D721Med (cell line): ENCODE results near the gene LRRC25.
"Not testable (repeated sequence)": the region's sequence is repeated elsewhere in the genome, so short reads cannot be mapped to it uniquely, and the experiment has no call there.

ENCODE experiments used
- DNase-seq: peaks from one replicate; pipeline ENCODE4 v3.0.0; 2011; ENCODE audit warnings: low spot score; ENCODE audit not compliant: insufficient read length
- FAIRE-seq: peaks from 2 replicates; lab custom pipeline; 2011; peaks lifted over from hg19 to GRCh38; lab: Jason Lieb, UNC
- CTCF ChIP-seq: IDR thresholded peaks from 2 replicates; pipeline ENCODE4 v1.5.1; 2012; ENCODE audit warnings: mild to moderate bottlenecking, control low read depth; ENCODE audit not compliant: insufficient read depth; ENCODE audit errors: missing control alignments

Gene LRRC25

GRCh38 chr19:18408053-18408476, 10.6 kb upstream of the LRRC25 start:
- FAIRE-seq (no peak), DNase-seq (no peak)

GRCh38 chr19:18406749-18407148, 9.3 kb upstream of the LRRC25 start:
- no peak for DNase-seq
- TF ChIP-seq CTCF = no peak
- no peak for FAIRE-seq

More at GRCh38 chr19:18408053-18408476, 10.6 kb upstream of the LRRC25 start:
- TF ChIP-seq CTCF = peak; percentile 17

GRCh38 chr19:18405754-18406153, 8.3 kb upstream of the LRRC25 start:
- DNase-seq, FAIRE-seq: not testable (repeated sequence)

GRCh38 chr19:18402455-18403248, 5.2 kb upstream of the LRRC25 start:
- not testable (repeated sequence) for FAIRE-seq, DNase-seq

GRCh38 chr19:18401580-18402112, 4.2 kb upstream of the LRRC25 start:
- DNase-seq (no peak), FAIRE-seq (no peak)
- TF ChIP-seq CTCF = peak; percentile 2

- no peak for TF ChIP-seq CTCF
- FAIRE-seq (no peak), DNase-seq (no peak)
Observed at GRCh38 chr19:18399008-18399407, 1.6 kb upstream of the LRRC25 start.

GRCh38 chr19:18396471-18397241, 766 bp downstream of the LRRC25 start:
- no peak for TF ChIP-seq CTCF
- no peak for DNase-seq
- FAIRE-seq = no peak

GRCh38 chr19:18393836-18394235, 3.6 kb downstream of the LRRC25 start:
- DNase-seq (no peak), FAIRE-seq (no peak)
- no peak for TF ChIP-seq CTCF
